ENCODE measurements around the gene TMC2. TPM values are rescaled to one million over a fixed set of nuclear protein-coding genes. Genes with fewer than 3 reads are reported as not detected.

The TMC2 gene

DNA sequence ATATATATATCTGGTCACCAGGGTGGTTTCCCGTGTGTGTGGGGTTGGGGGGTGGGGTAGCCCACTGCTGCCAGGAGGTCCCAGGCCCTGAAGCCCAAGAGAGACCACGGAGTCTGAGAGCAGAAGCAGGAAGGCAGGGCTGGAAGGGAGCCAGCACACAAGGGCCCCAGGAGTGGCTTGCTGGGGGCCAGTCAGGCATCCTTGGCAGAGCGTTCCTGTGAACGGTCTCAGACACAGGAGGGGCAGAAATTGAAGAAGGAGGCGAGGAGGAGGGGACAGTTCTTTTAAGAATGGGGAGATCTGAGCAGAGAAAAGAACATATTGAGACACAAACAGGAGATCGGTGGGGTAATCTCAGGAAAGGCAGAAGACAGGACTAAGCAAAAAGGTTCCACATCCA lies 154.3 kb downstream of the TMC2 start:
- peaks cover 30 to 72% (median 47%) of the 10 kb centered on the region in 3 experiments for H3K27me3 ChIP-seq (ENCODE audit: control insufficient read depth in 3 of 3, insufficient read depth in 3 of 3, low read depth in 1 of 3, low read length in 3 of 3)
- no peak overlapping the region for H3K18ac ChIP-seq (ENCODE audit: low read length)
- H3K79me1 ChIP-seq (ENCODE audit: low read depth, low read length), result peaks cover 3% of the 10 kb centered on the region
- no peak overlapping the region for H3K4me3 ChIP-seq (ENCODE audit: low read length in 2 of 2)
- no peak overlapping the region for H3K14ac ChIP-seq (ENCODE audit: low read length)
- no peaks in the 10 kb centered on the region for H3K9me3 ChIP-seq (replicated peaks in 1 of 2; ENCODE audit: control insufficient read depth in 2 of 2, insufficient read depth in 1 of 2, low read depth in 1 of 2, low read length in 2 of 2)
- no peak overlapping the region for H2AFZ ChIP-seq (ENCODE audit: low read length)
- no peak overlapping the region for H2BK5ac ChIP-seq (ENCODE audit: low read length)
- no CpG with 5 or more reads among the region's 6 CpGs for WGBS, 2 donors (ENCODE audit: extremely low coverage in 2 of 2, insufficient read length in 2 of 2, insufficient replicate concordance in 1 of 2)
- H2AK5ac ChIP-seq (ENCODE audit: low read depth, low read length), result no peak overlapping the region
- no peak overlapping the region for H4K91ac ChIP-seq (ENCODE audit: low read depth, low read length, poor library complexity)
- H3K9ac ChIP-seq (ENCODE audit: low read depth, low read length, poor library complexity), result no peak overlapping the region
- no peak overlapping the region for H2BK12ac ChIP-seq (ENCODE audit: low read length)
- H3K4me2 ChIP-seq (ENCODE audit: insufficient read depth, low read length, poor library complexity, severe bottlenecking), result no peak overlapping the region
- H3K36me3 ChIP-seq (replicated peaks in 1 of 2; ENCODE audit: control insufficient read depth in 2 of 2, insufficient read depth in 2 of 2, low read length in 2 of 2), result no peaks in the 10 kb centered on the region
- no peak overlapping the region for H2BK120ac ChIP-seq (ENCODE audit: low read depth, low read length)
- H3K4me1 ChIP-seq (ENCODE audit: control insufficient read depth in 2 of 2, insufficient read depth in 1 of 2, low read depth in 1 of 2, low read length in 2 of 2), result peaks cover 20 to 22% of the 10 kb centered on the region in 2 donors
- H3K23ac ChIP-seq (ENCODE audit: low read depth, low read length, poor library complexity), result no peak overlapping the region
- no peak for DNase-seq (ENCODE audit: low spot score)
- H3K27ac ChIP-seq (replicated peaks; ENCODE audit: low read length), result no peak overlapping the region
- H2BK15ac ChIP-seq (ENCODE audit: low read length), result no peak overlapping the region
- no peak overlapping the region for H4K8ac ChIP-seq (ENCODE audit: low read depth, low read length)
- no peak overlapping the region for H3K4ac ChIP-seq (ENCODE audit: low read length)

- H2AFZ ChIP-seq (ENCODE audit: low read length), result no peak overlapping the region
- peaks cover 20 to 23% of the 10 kb centered on the region in 2 donors for H3K4me1 ChIP-seq (ENCODE audit: control insufficient read depth in 2 of 2, insufficient read depth in 1 of 2, low read depth in 1 of 2, low read length in 2 of 2)
- H3K4me3 ChIP-seq (ENCODE audit: low read length in 2 of 2), result no peak overlapping the region
- no peaks in the 10 kb centered on the region for H3K9me3 ChIP-seq (replicated peaks in 1 of 2; ENCODE audit: control insufficient read depth in 2 of 2, insufficient read depth in 1 of 2, low read depth in 1 of 2, low read length in 2 of 2)
- no peak overlapping the region for H4K8ac ChIP-seq (ENCODE audit: low read depth, low read length)
- H3K27ac ChIP-seq (replicated peaks; ENCODE audit: low read length), result no peak overlapping the region
- H3K79me1 ChIP-seq (ENCODE audit: low read depth, low read length), result peaks cover 3% of the 10 kb centered on the region
- peak overlapping the region; percentile 94 for H3K14ac ChIP-seq (ENCODE audit: low read length)
- peak overlapping the region; percentile 34 for H2AK5ac ChIP-seq (ENCODE audit: low read depth, low read length)
- H3K4ac ChIP-seq (ENCODE audit: low read length), result no peak overlapping the region
- H3K18ac ChIP-seq (ENCODE audit: low read length), result no peak overlapping the region
- WGBS, 2 donors (ENCODE audit: extremely low coverage in 2 of 2, insufficient read length in 2 of 2, insufficient replicate concordance in 1 of 2), result no CpG with 5 or more reads among the region's 8 CpGs
- no peak overlapping the region for H3K9ac ChIP-seq (ENCODE audit: low read depth, low read length, poor library complexity)
- no peak overlapping the region for H2BK120ac ChIP-seq (ENCODE audit: low read depth, low read length)
- no peak overlapping the region for H3K4me2 ChIP-seq (ENCODE audit: insufficient read depth, low read length, poor library complexity, severe bottlenecking)
- H3K27me3 ChIP-seq (ENCODE audit: control insufficient read depth in 3 of 3, insufficient read depth in 3 of 3, low read depth in 1 of 3, low read length in 3 of 3), result peaks cover 30 to 75% (median 47%) of the 10 kb centered on the region in 3 experiments
- no peak for DNase-seq (ENCODE audit: low spot score)
- no peak overlapping the region for H4K91ac ChIP-seq (ENCODE audit: low read depth, low read length, poor library complexity)
- no peaks in the 10 kb centered on the region for H3K36me3 ChIP-seq (replicated peaks in 1 of 2; ENCODE audit: control insufficient read depth in 2 of 2, insufficient read depth in 2 of 2, low read length in 2 of 2)
- no peak overlapping the region for H2BK12ac ChIP-seq (ENCODE audit: low read length)
- no peak overlapping the region for H2BK15ac ChIP-seq (ENCODE audit: low read length)
- H2BK5ac ChIP-seq (ENCODE audit: low read length), result no peak overlapping the region
- no peak overlapping the region for H3K23ac ChIP-seq (ENCODE audit: low read depth, low read length, poor library complexity)
Measured at GRCh38 chr20:2691127-2691526, 154.8 kb downstream of the TMC2 start.

Small RNA genes lying within 50 kb of the gene (small RNA-seq; reads per million reads assigned to genes)
- gene SNORA51 (ENCODE audit: insufficient read depth) (not detected), gene SNORD110 (ENCODE audit: insufficient read depth) (not detected), gene SNORD56 (ENCODE audit: insufficient read depth) (not detected), gene SNORD57 (ENCODE audit: insufficient read depth) (not detected), gene SNORD86 (ENCODE audit: insufficient read depth) (not detected)

Measured in neuronal stem cell (in vitro differentiated cells).